ENCODE data around the gene PARP6.

GRCh38 chr15:72285402-72285801, 13.0 kb upstream of the PARP6 start:
- TF ChIP-seq CTCF (IDR thresholded peaks at IDR 0.05; ENCODE audit: poor library complexity, severe bottlenecking) (no peak), EZH2 (IDR thresholded peaks at IDR 0.05; ENCODE audit: borderline replicate concordance, insufficient read depth, low read length, poor library complexity, severe bottlenecking) (no peak), RAD21 (conservative IDR thresholded peaks at IDR 0.05) (no peak), EP300 (conservative IDR thresholded peaks at IDR 0.05; ENCODE audit: poor library complexity, severe bottlenecking) (no peak), POLR2AphosphoS5 (IDR thresholded peaks at IDR 0.05) (no peak), TAF1 (IDR thresholded peaks at IDR 0.05; ENCODE audit: low read depth) (no peak), MXI1 (conservative IDR thresholded peaks at IDR 0.05; ENCODE audit: poor library complexity, severe bottlenecking) (no peak), REST (IDR thresholded peaks at IDR 0.05; ENCODE audit: borderline replicate concordance) (no peak)

Measured in neural cell (in vitro differentiated cells).